OCI-LY1 (cell line): ENCODE data around the gene SMYD3.

Source experiments
- EZH2 ChIP-seq: fragments of 200-600 bp; sonication (generic), shearing (Covaris generic); IDR thresholded peaks from 2 replicates; pipeline ENCODE4 v1.8.0; 2017; ENCODE audit warnings: borderline replicate concordance, mixed run types, mild to moderate bottlenecking, antibody characterized with exemption, low read length, moderate library complexity, mixed read lengths
- TF ChIP-seq, protein P1 (sequence below): fragments of 200-600 bp; sonication (generic), shearing (Covaris generic); IDR thresholded peaks from 2 replicates; pipeline ENCODE4 v1.5.1; 2017; ENCODE audit warnings: mild to moderate bottlenecking, antibody characterized with exemption, low read length, moderate library complexity, mixed read lengths

DNA sequence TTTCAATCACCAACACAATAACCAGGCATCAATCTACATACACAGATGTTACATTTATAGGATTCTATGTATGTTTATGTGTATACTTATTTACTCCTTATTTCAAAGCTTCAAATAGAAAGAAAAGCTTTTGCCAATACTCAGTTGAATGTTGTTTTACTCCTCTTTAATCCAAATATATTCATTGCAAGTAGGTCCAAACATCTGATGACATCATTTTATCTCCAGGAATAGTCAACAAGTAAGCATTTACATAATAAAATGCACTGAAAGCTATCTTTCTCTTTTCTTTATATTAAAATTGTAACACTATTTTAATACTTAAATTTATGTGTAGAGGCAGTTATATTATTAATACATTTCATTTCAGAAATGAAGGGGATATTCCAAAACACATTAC, 380.5 kb downstream of the SMYD3 start:
- TF ChIP-seq, protein P1, sequence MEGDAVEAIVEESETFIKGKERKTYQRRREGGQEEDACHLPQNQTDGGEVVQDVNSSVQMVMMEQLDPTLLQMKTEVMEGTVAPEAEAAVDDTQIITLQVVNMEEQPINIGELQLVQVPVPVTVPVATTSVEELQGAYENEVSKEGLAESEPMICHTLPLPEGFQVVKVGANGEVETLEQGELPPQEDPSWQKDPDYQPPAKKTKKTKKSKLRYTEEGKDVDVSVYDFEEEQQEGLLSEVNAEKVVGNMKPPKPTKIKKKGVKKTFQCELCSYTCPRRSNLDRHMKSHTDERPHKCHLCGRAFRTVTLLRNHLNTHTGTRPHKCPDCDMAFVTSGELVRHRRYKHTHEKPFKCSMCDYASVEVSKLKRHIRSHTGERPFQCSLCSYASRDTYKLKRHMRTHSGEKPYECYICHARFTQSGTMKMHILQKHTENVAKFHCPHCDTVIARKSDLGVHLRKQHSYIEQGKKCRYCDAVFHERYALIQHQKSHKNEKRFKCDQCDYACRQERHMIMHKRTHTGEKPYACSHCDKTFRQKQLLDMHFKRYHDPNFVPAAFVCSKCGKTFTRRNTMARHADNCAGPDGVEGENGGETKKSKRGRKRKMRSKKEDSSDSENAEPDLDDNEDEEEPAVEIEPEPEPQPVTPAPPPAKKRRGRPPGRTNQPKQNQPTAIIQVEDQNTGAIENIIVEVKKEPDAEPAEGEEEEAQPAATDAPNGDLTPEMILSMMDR = no peak
- no peak for TF ChIP-seq EZH2
